NCI-H69 (cell line): ENCODE results near the gene PALD1.
A peak's percentile ranks its signal among the peaks of the same experiment; 100 is the strongest.

ENCODE experiments used
- DNase-seq: peaks from one replicate; lab custom pipeline; 2025; lab: John Stamatoyannopoulos, UW

Gene PALD1

GRCh38 chr10:70504521-70505358, 26.2 kb downstream of the PALD1 start:
- no peak for DNase-seq

DNA sequence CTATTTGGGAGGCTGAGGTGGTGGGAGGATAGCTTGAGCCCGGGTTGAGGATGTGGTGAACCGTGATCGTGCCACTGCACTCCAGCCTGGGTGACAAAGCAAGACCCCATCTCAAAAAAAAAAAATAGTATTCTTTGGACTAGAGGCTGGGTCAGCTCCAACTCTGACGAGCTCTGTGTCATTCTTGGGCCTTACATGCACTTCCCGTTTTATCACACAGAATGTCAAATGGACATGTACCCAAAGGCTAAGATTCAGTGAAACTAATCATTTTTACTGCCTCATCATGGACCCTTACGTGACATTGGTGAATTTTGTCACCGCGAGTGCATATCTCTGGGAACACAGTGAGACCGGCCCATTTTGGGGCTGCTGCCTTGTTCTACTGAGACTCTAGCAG, 27.3 kb downstream of the PALD1 start:
- no peak for DNase-seq

- DNase-seq, result no peak
Measured at GRCh38 chr10:70507966-70508365, 29.4 kb downstream of the PALD1 start.

DNA sequence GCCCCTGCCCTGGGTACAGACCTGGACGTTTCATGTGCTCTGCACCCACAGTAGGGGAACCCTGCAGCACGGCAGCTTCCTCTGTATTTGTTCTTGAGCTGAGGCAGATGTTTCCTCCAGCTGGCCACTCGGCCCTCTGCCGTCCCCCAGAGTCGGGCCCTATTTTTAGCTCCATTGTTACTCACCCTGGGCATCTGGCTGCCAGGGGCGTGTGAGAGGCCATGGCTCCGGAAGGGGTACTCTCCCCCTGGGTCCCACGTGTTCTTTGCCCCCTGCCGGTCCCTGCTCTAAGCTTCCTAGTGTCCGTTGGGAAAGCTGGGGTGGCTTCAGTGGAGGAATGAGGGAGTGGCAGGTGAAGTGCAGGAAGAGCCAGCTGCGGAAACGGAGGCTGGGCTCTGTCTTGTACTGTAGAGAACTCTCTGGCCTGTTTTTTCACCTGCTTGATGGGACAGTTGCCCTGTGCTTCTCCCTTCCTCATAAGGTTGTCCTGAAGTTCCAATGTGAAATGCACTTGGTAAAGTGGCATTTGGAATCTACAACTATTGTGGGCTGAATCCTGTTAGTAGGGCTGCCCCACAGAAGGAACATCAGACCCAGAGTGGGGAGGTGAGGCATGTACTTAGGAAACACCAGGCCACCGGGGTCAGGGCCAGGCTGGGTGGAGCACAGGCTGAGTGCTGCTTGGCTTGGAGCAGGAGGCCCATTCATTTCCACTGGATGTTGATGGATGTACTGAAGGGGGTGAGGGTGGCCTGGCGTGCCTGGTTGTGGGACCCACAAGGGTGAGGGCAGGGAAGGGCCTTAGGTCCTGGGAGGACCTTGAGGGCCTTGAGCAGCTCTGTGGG, 30.6 kb downstream of the PALD1 start:
- peak; percentile 87 for DNase-seq

DNA sequence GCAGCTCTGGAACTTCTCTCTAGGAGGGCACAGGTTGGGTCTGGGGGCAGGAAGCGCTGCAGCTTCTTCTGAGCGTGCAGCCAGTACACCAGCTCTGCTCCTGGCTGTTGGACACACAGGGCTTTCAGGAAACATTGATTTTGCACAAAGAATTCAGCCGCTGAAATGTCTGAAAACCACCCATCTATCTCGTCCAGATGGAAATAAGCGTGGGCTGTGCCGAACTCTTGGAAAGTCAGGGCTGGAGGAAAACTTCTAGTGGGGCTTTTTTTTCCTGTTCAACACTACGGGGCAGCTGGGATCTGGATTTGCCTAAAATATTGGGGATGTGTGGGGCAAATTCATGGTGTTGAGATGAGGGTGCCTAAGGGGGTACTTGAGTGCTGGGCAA, 31.2 kb downstream of the PALD1 start:
- no peak for DNase-seq

- DNase-seq, result no peak
Measured at GRCh38 chr10:70510453-70510852, 31.9 kb downstream of the PALD1 start.

GRCh38 chr10:70510904-70511303, 32.3 kb downstream of the PALD1 start:
- DNase-seq, result no peak

DNA sequence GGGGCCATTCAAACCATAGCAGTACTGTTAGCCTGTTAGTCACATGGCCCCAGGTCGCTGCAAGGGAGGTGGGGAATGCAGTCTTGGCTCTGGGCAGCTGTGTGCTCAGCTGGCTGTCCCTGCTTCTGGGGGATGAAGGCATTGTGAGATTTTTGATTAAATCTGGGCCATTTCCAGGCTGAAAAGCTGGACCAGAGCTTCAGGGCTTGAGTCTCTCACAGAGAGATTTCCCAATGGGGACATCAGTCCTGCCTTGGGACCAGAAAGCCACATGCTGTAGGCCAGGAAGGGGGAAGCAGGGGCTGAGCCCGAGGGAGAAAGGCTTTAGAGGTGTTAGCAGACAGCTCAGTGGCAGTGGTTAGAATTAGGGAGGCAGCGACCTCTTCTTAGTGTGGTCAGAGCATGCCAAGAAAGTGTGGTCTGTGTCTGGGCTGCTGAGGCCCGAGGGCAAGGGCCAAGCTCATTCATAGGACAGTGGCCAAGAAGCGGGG, 33.6 kb downstream of the PALD1 start:
- no peak for DNase-seq

DNA sequence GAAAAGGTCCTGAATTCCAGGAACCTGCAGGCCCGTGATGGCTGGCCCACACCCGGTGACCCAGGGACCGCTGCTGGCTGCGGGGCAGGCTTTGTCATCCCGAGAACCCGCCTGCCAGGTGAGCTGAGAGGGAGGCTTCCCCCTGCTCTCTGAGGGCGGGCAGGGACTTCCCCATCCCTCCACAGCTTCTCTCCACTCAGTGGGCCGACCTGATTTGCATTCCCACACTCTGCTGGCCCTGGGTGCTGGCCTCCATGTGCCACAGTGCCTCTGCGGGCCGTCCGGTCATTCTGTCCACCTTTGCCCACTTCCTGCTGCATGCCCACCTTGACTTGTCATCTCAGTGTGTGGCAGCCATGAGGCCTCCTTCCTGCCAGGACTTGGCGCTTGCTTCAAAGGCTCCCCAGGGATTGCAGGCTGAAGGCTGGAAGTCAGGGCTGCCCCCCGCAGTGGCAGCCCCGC, 35.3 kb downstream of the PALD1 start:
- DNase-seq, result peak; percentile 61

- no peak for DNase-seq
Measured at GRCh38 chr10:70514591-70514990, 36.0 kb downstream of the PALD1 start.

DNA sequence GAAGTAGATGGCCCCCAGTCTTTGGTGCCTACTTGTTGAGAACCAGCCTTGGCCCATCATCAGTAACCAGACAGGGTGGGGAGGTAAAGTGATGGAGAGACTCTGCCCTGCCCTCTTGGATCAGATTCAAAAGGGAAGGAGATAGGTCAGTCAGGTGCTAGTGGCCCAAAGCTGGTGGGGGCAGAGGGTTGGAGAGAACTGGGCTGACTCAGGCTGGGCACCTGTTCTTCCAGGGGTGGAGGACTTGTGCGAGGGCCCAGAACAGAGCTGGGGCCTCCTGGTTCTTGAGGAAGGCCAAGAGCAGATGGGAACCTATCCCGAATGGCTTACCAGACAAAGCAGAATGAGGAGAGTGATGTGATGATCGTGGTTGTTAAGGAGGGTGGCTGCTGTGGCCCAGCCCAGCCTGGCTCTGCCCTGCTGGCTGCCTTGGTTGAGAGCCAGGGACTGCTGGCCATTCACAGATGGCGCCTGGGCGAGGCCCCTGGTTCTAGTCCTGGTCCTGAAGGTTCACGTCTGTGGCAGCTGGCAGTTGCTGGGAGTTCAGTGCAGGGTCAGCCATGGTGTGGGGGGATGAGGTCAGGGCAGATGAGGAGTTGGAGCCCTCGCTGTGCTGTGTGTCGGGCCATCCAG, 36.6 kb downstream of the PALD1 start:
- no peak for DNase-seq

DNA sequence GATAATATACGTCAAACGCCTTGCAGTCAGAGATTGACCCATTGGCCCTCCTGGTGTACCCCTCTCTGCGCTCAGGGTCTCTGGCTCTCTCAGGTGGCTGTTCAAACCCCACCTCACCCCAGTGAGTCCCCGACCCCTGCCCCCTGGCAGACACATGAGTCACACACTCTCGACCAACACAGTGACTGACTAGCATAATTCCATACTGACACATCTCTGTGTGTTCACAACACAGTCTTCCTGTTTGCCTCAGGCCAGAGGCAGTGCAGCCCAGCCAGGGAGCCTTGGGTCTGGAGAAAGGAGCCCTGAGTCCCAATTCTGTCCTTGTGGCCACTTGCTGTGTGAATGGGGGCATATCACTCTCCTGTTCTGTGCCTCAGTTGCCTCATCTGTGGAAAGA, 40.1 kb downstream of the PALD1 start:
- no peak for DNase-seq

GRCh38 chr10:70523057-70523456, 44.5 kb downstream of the PALD1 start:
- no peak for DNase-seq

DNA sequence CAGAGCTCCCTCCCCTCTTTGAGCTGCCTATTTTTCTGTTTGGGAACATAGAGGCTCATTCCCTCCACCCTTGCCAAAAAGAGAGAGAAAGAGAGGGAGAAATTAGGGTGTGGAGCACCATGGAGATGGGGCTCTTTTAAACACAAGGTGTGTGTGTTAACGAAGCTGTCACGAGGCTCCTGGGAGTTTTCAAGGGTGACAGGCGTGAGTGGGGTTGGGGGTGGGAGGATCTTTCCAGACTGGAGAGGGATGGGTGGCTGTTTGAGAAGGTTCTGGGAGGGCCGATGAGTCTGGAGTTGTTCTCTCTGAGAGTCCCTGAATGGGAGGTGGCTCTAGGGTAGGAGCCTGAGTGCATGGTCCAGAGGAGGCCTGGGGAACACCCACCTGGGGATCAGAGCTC, 45.0 kb downstream of the PALD1 start:
- no peak for DNase-seq

GRCh38 chr10:70528314-70528713, 49.7 kb downstream of the PALD1 start:
- no peak for DNase-seq

DNA sequence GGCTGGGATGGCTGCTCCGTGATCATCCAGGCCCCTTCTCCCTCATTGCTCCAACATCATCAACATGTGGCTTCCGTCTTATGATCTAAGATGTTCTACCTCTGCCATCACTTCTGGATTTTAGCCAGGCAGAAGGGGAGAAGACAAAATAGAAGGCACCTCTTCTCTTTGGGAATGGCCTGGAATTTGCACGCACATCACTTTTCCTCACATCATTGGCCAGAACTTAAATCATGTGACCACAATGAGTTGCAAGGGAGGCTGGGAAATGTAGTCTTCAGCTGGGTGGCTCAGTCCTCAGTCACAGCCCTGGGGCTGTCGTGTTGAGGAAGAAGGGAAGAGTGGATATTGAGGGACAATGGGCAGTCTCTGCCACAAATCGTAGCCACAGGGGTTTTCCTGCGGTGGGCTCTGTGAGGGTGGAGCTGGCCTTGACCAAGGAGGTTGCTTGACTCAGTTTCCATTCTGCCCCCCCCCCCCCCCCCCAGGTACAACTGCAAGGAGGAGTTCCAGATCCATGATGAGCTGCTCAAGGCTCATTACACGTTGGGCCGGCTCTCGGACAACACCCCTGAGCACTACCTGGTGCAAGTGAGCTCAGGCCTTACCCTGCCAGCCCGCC, 50.3 kb downstream of the PALD1 start:
- peak; percentile 18 for DNase-seq

DNA sequence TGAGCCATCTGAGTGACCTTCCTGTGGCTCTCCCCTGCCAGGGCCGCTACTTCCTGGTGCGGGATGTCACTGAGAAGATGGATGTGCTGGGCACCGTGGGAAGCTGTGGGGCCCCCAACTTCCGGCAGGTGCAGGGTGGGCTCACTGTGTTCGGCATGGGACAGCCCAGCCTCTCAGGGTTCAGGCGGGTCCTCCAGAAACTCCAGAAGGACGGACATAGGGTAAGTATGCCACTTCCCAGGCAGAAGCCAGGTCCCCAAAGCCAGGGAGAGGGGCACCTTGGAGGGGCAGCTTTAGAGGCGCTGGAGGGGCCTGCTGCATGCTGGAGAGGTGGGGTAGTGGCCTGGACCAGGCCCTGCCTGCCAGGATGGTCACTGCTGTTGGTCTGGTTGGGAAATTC, 51.3 kb downstream of the PALD1 start:
- DNase-seq, result no peak

DNA sequence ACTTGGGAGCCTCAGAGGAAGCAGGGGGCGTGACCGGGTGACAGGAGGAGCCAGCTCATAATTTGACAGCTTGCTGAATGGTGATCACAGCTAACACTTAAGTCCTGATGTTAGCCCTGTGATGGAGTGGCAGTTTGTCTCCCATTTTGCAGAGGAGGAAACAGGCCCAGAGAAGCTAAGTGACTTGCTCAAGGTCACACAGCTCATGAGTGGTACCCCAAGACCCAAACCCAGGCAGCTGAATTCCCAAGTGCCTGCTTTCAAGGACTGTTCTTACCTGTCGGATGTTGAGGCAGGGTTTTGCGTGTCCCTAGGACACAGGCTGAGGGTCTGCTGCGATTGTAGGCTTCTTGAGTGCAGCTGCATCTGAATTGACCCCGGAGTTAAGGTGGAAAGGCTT, 51.7 kb downstream of the PALD1 start:
- no peak for DNase-seq

GRCh38 chr10:70532554-70533188, 54.1 kb downstream of the PALD1 start:
- DNase-seq, result no peak

DNA sequence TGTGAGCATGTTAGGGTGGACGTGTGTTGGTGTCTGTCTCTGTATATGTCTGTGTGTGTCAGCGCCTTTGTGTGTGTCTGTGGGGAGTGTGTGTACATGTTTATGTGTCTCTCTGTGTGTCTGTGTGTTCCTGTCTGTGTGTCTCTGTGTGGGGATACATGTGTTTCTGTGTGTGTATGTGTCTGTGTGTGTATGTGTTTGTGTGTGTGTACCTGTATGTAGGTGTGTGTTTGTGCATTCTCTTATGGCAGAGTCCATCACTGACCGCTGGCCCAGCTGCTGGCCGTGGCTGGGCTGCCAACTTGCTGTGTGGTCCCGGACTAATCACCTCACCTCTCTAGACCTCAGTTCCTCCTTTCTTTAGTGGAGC, 54.6 kb downstream of the PALD1 start:
- DNase-seq, result no peak

- no peak for DNase-seq
Measured at GRCh38 chr10:70534281-70534680, 55.7 kb downstream of the PALD1 start.

- DNase-seq, result no peak
Measured at GRCh38 chr10:70535001-70535400, 56.4 kb downstream of the PALD1 start.
